Tibial artery (tissue), 4 donors: ENCODE data around the gene BLOC1S3.

Source experiments
- DNase-seq, 2 donors: peaks; one replicate each; pipeline ENCODE4 v3.0.0-alpha.2; 2019
- H3K27ac ChIP-seq, 2 donors: fragments of 200-600 bp; sonication (generic) in 1 of 2; 1 replicate in 1 of 2; 2 replicates in 1 of 2; pipeline ENCODE4 v1.5.1; 2018 to 2019; ENCODE audit warnings: mild to moderate bottlenecking in 1 of 2
- H3K27me3 ChIP-seq, 2 donors: fragments of 200-600 bp; sonication (generic) in 1 of 2; one replicate each; pipeline versions ENCODE4 v1.5.1 to v1.6.0; 2016 to 2019
- H3K36me3 ChIP-seq, 3 donors: fragments of 200-600 bp; sonication (generic) in 2 of 3; one replicate each; pipeline ENCODE4 v1.5.1; 2016 to 2019; ENCODE audit warnings: mild to moderate bottlenecking in 2 of 3
- H3K4me1 ChIP-seq, 4 donors: fragments of 200-600 bp; sonication (generic) in 2 of 4; 1 replicate in 3 of 4; 2 replicates in 1 of 4; pipeline ENCODE4 v1.5.1; 2016 to 2019
- H3K4me3 ChIP-seq, 2 donors: fragments of 200-600 bp; sonication (generic) in 1 of 2; 1 replicate in 1 of 2; 2 replicates in 1 of 2; pipeline ENCODE4 v1.5.1; 2018 to 2019; ENCODE audit warnings: mild to moderate bottlenecking in 2 of 2
- H3K9me3 ChIP-seq, 3 donors: fragments of 200-600 bp; sonication (generic) in 1 of 3; one replicate each; pipeline ENCODE4 v1.5.1; 2016 to 2019
- CTCF ChIP-seq, 2 experiments: fragments of 200-600 bp in 1 of 2; fragments of 450-650 bp in 1 of 2; IDR thresholded peaks; one replicate each; pipeline ENCODE4 v1.5.1; 2017 to 2019; ENCODE audit warnings: antibody characterized with exemption in 2 of 2, mild to moderate bottlenecking in 1 of 2, moderate library complexity in 1 of 2
- intact Hi-C: fragments of 100-400 bp; cut with DNase I; formaldehyde crosslinking; loops from one replicate; pipeline ENCODE4 v1.15.0; 2023; ENCODE audit warnings: low total_unique reads

Gene BLOC1S3

GRCh38 chr19:45140144-45140503 lies 38.5 kb upstream of the BLOC1S3 start:
- intact Hi-C loops = no loop called here
- no peak overlapping the region for H3K27ac ChIP-seq
- no peak overlapping the region for H3K4me3 ChIP-seq
- DNase-seq = no peak
- no peak for TF ChIP-seq CTCF (IDR thresholded peaks at IDR 0.05)
- no peaks in the 10 kb centered on the region for H3K4me1 ChIP-seq
- H3K36me3 ChIP-seq = peaks cover 39 to 50% (median 41%) of the 10 kb centered on the region in 3 donors
- no peaks in the 10 kb centered on the region for H3K9me3 ChIP-seq
- peaks cover 0 to 3% of the 10 kb centered on the region in 2 donors for H3K27me3 ChIP-seq

- Histone ChIP-seq H3K4me3 (no peak overlapping the region), H3K27me3 (peaks cover 0 to 3% of the 10 kb centered on the region in 2 donors), H3K4me1 (no peaks in the 10 kb centered on the region), H3K27ac (no peak overlapping the region), H3K36me3 (peaks cover 43 to 54% (median 45%) of the 10 kb centered on the region in 3 donors), H3K9me3 (no peaks in the 10 kb centered on the region)
- no peak for TF ChIP-seq CTCF (IDR thresholded peaks at IDR 0.05)
- intact Hi-C loops = no loop called here
- DNase-seq = no peak
Measured at GRCh38 chr19:45140533-45140932, 38.1 kb upstream of the BLOC1S3 start.

- Histone ChIP-seq H3K36me3 (peaks cover 50 to 62% (median 53%) of the 10 kb centered on the region in 3 donors), H3K4me1 (no peaks in the 10 kb centered on the region), H3K27ac (no peak overlapping the region), H3K9me3 (no peaks in the 10 kb centered on the region), H3K27me3 (peaks cover 0 to 3% of the 10 kb centered on the region in 2 donors), H3K4me3 (no peak overlapping the region)
- DNase-seq = no peak
- intact Hi-C loops = no loop called here
- no peak for TF ChIP-seq CTCF (IDR thresholded peaks at IDR 0.05)
Measured at GRCh38 chr19:45141203-45141900, 37.2 kb upstream of the BLOC1S3 start.

GRCh38 chr19:45142016-45142725 lies 36.4 kb upstream of the BLOC1S3 start:
- Histone ChIP-seq H3K9me3 (no peaks in the 10 kb centered on the region), H3K27ac (no peak overlapping the region), H3K27me3 (peaks cover 0 to 3% of the 10 kb centered on the region in 2 donors), H3K4me3 (no peak overlapping the region), H3K4me1 (no peaks in the 10 kb centered on the region), H3K36me3 (peaks cover 52 to 70% (median 61%) of the 10 kb centered on the region in 3 donors)
- no peak for DNase-seq
- intact Hi-C loops = no loop called here
- no peak for TF ChIP-seq CTCF (IDR thresholded peaks at IDR 0.05)

GRCh38 chr19:45142726-45143110 lies 35.9 kb upstream of the BLOC1S3 start:
- H3K27ac ChIP-seq = no peak overlapping the region
- no peak for DNase-seq

More at GRCh38 chr19:45142726-45143110, 35.9 kb upstream of the BLOC1S3 start:
- intact Hi-C loops = no loop called here
- H3K4me3 ChIP-seq = no peak overlapping the region
- H3K4me1 ChIP-seq = no peaks in the 10 kb centered on the region
- no peaks in the 10 kb centered on the region for H3K9me3 ChIP-seq
- H3K27me3 ChIP-seq = peaks cover 0 to 3% of the 10 kb centered on the region in 2 donors
- H3K36me3 ChIP-seq = peaks cover 52 to 76% (median 66%) of the 10 kb centered on the region in 3 donors
- TF ChIP-seq CTCF (IDR thresholded peaks at IDR 0.05) = no peak
